Rectal smooth muscle tissue (tissue), 1 donor: ENCODE measurements around the gene EEFSEC.

Source experiments
- H3K27ac ChIP-seq: one replicate; pipeline ENCODE4 v1.7.0; 2013; ENCODE audit warnings: low read depth, low read length, inconsistent platforms
- H3K27me3 ChIP-seq: one replicate; pipeline ENCODE4 v1.7.0; 2013; ENCODE audit warnings: low read length; ENCODE audit not compliant: control insufficient read depth, insufficient read depth
- H3K36me3 ChIP-seq: one replicate; pipeline ENCODE4 v1.7.0; 2013; ENCODE audit warnings: low read length; ENCODE audit not compliant: control insufficient read depth, insufficient read depth
- H3K4me1 ChIP-seq: one replicate; pipeline ENCODE4 v1.7.0; 2013; ENCODE audit warnings: low read length; ENCODE audit not compliant: control insufficient read depth, insufficient read depth
- H3K4me3 ChIP-seq: one replicate; pipeline ENCODE4 v1.7.0; 2013; ENCODE audit warnings: low read length
- H3K9ac ChIP-seq: one replicate; pipeline ENCODE4 v1.7.0; 2013; ENCODE audit warnings: low read length

EEFSEC gene

GRCh38 chr3:128235207-128235926, 82.1 kb downstream of the EEFSEC start:
- H3K4me1 ChIP-seq, result peaks cover 4% of the 10 kb centered on the region
- H3K27ac ChIP-seq, result no peak overlapping the region
- no peak overlapping the region for H3K4me3 ChIP-seq
- H3K9ac ChIP-seq, result no peak overlapping the region
- H3K36me3 ChIP-seq, result no peaks in the 10 kb centered on the region
- no peaks in the 10 kb centered on the region for H3K27me3 ChIP-seq

GRCh38 chr3:128236657-128237056, 83.4 kb downstream of the EEFSEC start:
- Histone ChIP-seq H3K9ac (no peak overlapping the region), H3K36me3 (no peaks in the 10 kb centered on the region), H3K27ac (no peak overlapping the region), H3K4me3 (no peak overlapping the region), H3K27me3 (no peaks in the 10 kb centered on the region), H3K4me1 (peaks cover 4% of the 10 kb centered on the region)

- Histone ChIP-seq H3K9ac (no peak overlapping the region), H3K4me1 (peaks cover 4% of the 10 kb centered on the region), H3K4me3 (no peak overlapping the region), H3K36me3 (no peaks in the 10 kb centered on the region), H3K27me3 (no peaks in the 10 kb centered on the region), H3K27ac (no peak overlapping the region)
Observed at GRCh38 chr3:128237348-128238183, 84.3 kb downstream of the EEFSEC start.

- Histone ChIP-seq H3K27me3 (no peaks in the 10 kb centered on the region), H3K4me3 (no peak overlapping the region), H3K36me3 (no peaks in the 10 kb centered on the region), H3K4me1 (peaks cover 4% of the 10 kb centered on the region), H3K9ac (no peak overlapping the region), H3K27ac (no peak overlapping the region)
Observed at GRCh38 chr3:128238184-128238489, 84.9 kb downstream of the EEFSEC start.

DNA sequence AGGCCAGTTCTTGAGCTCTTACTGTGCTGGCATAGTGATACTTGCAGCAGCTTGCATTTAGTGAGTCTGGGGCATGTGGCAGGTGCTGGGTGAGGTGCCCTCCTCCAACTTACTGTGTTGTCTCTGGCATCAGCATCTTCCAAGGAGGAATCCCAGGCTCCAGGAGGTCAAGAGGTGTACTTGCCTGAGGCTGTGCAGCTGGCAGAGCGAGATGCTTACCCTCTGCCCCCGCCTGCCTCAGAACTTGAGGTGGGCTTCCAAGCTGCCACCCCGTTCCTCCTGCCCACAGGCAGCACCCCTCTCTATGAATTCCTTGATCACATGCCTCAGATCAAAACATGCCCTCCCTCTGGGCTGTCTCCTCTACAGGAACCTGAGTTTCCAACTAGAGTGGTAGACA, 86.0 kb downstream of the EEFSEC start:
- no peak overlapping the region for H3K4me3 ChIP-seq
- H3K27ac ChIP-seq, result no peak overlapping the region
- no peaks in the 10 kb centered on the region for H3K36me3 ChIP-seq
- H3K9ac ChIP-seq, result no peak overlapping the region
- H3K27me3 ChIP-seq, result no peaks in the 10 kb centered on the region
- H3K4me1 ChIP-seq, result peaks cover 4% of the 10 kb centered on the region

- Histone ChIP-seq H3K9ac (no peak overlapping the region), H3K4me1 (peaks cover 4% of the 10 kb centered on the region), H3K36me3 (no peaks in the 10 kb centered on the region), H3K27ac (no peak overlapping the region), H3K4me3 (no peak overlapping the region), H3K27me3 (no peaks in the 10 kb centered on the region)
Observed at GRCh38 chr3:128240232-128240631, 87.0 kb downstream of the EEFSEC start.

- Histone ChIP-seq H3K4me1 (peaks cover under 1% of the 10 kb centered on the region), H3K36me3 (no peaks in the 10 kb centered on the region), H3K9ac (no peak overlapping the region), H3K4me3 (no peak overlapping the region), H3K27me3 (no peaks in the 10 kb centered on the region), H3K27ac (no peak overlapping the region)
Observed at GRCh38 chr3:128241741-128242140, 88.5 kb downstream of the EEFSEC start.

DNA sequence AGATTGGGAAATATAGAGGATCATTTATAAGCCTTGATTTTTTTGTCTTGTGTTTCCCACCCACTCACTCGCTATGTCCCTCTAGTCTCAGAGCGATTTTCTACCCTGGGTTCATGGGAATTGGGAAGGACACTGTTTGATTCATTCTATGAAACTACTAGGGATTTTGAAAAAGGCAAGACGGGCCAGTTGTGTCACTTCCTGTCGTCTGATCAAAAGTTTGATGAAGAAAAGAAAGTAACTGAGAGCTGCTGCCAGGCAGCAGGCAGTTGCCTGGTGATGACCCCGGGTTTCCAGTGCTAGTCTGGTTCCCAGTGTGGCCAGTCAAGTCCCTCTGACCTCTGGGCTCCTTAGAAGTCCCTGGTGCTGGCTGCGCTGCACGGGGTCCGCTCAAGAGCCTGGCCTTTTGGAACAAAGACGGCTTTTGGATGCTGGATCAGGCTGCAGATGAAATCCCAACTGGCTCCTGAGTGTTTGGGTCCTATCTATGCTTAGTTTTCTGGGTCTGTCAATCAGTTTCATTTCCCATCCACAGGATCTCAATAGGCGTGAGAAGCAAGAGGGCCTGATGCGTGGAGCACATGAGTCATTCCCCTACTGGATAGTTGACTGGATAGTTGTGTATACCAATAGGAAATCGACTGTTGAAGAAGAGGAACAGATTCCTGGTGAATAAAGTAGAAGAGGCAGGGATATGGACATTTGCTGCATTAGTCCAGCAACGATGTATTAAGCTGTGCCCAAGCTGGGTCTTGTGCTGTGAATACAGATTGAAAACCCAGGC, 89.7 kb downstream of the EEFSEC start:
- Histone ChIP-seq H3K4me3 (no peak overlapping the region), H3K36me3 (peaks cover under 1% of the 10 kb centered on the region), H3K27me3 (no peaks in the 10 kb centered on the region), H3K9ac (no peak overlapping the region), H3K4me1 (no peaks in the 10 kb centered on the region), H3K27ac (no peak overlapping the region)

- H3K4me1 ChIP-seq, result no peaks in the 10 kb centered on the region
- H3K27ac ChIP-seq, result no peak overlapping the region
- H3K27me3 ChIP-seq, result no peaks in the 10 kb centered on the region
- no peak overlapping the region for H3K4me3 ChIP-seq
- H3K36me3 ChIP-seq, result peaks cover 2% of the 10 kb centered on the region
- no peak overlapping the region for H3K9ac ChIP-seq
Observed at GRCh38 chr3:128243602-128244504, 90.6 kb downstream of the EEFSEC start.

GRCh38 chr3:128245460-128245859, 92.2 kb downstream of the EEFSEC start:
- Histone ChIP-seq H3K36me3 (peaks cover 2% of the 10 kb centered on the region), H3K27ac (no peak overlapping the region), H3K4me1 (no peaks in the 10 kb centered on the region), H3K9ac (no peak overlapping the region), H3K4me3 (no peak overlapping the region), H3K27me3 (no peaks in the 10 kb centered on the region)

GRCh38 chr3:128247666-128248409, 94.6 kb downstream of the EEFSEC start:
- Histone ChIP-seq H3K9ac (no peak overlapping the region), H3K27me3 (no peaks in the 10 kb centered on the region), H3K4me1 (no peaks in the 10 kb centered on the region), H3K4me3 (no peak overlapping the region), H3K27ac (no peak overlapping the region), H3K36me3 (peaks cover 2% of the 10 kb centered on the region)
